A172 (cell line): ENCODE results near the gene ST8SIA5. TPM values are rescaled to one million over a fixed set of nuclear protein-coding genes. Genes with fewer than 3 reads are reported as not detected.

Experiments
- DNase-seq: peaks from one replicate; pipeline ENCODE4 v3.0.0-alpha.2; 2015; ENCODE audit warnings: low spot score
- total RNA-seq: library from RNA; depleted of rRNA; stranded (reverse); fragments of >200 nt; shearing (Covaris generic); gene quantifications from 2 replicates; pipeline ENCODE4 v1.2.3, GENCODE V29; 2014

ST8SIA5 gene
- total RNA-seq, 1 experiment from 2014 or later, result not detected

DNA sequence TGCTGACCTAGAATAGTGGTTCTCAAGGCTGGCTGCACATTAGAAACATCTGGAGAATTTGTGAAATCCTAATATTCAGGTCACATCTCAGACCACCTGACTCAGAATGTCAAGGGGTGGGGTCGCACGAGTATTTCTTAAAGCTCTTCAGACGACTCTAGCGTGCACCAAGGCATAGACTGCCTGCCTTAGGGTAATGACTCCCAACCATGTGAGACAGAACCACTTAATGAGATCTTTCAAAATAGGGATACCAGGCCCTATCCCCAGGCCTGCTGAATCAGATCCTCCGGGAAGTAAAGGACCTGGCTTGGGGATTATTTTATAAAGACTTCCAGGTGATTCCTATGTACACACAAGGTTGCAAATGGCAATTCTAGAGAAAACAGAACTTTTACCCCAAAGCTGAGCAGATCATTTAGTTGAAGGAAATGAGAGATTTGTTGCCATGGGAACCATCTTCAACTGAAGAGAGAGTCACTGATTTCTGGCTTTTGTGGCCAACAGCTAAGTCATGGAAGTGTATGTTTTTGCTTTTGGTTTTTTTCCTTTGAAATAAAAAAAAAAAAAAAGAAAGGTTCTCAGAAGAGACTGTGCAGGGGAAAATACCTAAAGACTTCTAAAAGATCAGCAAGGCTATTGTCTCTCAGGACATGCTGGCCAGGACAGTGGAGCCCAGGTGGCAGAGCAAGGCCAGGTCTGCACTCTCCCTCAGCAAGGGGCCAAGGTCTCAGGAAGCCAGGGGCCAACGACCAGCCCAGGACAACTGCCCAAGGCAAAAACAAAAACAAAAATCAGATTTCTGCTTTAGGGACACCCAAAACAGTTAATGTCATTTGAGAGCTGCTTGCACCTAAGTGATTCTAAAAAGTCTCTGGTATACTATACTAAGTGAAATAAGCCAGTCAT is 84.5 kb downstream of the ST8SIA5 start:
- no peak for DNase-seq

DNA sequence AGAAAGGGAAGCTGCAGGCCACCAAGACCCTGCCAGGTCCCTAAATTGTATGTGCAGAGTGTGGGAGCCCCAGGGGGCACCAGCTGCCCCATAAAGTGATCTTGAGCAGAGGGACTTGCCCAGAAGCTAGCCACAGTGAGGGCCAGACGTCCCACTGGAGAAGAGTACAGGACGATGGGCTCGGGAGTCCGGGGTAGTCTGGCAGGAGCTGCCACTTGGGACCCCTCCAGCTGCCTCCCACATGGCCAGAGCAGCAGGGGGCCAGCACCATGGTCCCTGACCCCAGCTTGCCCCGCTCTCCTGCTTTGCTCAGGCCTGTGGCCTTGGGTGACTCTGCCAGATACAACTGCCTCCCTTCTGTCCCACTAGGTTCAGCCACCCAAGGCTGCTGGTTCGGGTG is 88.2 kb downstream of the ST8SIA5 start:
- DNase-seq, result no peak

DNA sequence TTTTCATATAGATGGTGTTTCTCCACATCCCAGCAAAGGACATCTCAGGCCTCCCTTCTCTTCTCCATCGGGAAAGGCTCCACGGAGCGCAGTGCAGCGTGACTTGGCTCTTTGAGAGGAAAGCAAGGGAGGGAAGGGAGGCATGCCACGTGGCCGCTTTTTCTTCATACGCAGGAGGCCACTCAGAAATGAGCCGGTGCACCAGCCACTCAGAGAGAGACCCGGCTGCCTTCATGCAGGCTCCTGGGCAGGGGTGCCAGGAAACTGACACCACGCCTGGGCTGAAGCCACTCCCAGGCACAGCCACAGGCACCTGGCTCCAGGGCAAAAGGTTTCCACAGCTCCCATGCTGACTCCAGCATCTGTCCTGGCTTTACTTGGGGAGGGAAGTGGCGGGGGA is 88.7 kb downstream of the ST8SIA5 start:
- no peak for DNase-seq

DNA sequence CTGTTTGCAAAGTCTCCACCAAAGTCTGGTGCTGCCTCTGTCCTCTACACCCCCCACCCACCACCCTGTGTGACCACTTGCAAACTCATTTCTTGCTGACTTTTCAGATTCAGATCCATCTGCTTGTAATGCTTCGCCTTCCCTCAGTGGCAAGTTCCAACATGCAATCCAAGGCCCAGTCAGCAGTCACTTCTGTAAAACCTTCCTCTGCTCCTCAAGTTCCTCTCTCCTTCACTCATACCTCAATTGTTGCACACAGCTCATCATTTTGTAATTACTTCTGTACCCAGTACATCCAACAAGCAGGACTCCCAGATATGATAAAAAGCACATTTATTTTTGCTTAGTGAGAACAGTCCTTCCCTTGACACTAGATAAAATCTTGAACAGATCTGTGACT is 93.3 kb downstream of the ST8SIA5 start:
- no peak for DNase-seq

DNA sequence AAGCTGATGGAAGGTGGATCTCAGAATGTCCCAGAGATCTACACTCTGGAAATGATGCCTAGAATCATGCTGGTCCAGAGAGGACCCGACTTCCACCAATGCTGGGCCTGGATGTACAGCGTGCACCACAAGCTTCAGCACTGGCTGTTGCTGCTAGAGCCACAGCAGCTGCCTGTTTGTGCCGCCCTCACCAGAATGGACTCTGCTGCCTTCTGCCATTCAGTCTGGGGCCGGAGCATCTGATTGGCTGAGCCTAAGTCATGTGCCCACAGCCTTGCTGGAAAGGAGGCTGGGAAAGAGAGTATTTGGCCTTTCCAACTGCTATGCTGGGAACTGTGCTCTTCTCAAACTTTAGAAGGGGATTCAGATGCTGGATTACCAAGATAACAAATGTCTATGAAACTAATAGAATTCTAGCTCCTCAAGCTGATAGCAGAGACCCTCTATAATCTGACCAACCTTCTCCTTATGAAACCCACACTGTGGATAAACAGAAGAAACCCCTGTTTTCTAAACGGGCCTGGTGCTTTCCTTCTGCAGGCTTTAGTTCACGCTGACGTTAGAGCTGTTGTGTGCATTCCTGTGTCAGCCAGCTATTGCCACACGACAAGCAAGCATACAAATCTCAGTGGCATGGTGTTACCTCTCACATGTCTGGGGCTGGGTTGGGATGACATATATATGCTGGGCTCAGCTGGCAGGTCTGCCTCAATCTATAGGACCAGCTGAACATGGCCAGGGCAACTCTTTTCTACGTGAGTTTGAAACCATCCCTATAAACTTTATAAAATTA is 95.7 kb downstream of the ST8SIA5 start:
- DNase-seq, result peak; percentile 2

DNA sequence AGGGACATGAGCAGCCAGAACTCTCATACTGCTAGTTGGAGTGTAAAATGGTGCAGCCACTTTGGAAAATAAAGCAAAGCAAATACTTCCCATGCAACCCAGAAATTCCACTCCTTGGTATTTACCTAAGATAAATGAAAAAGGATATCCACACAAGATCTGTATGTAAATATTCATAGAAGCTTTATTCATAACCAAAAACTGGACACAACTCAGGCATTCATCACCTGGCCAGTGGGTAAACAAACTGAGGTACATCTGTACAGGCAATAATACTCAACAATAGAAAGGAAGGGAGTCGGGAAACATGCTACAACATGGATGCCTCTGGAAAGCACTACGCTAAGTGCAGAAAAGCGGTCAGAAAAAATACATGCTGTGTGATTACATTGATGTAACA is 97.4 kb downstream of the ST8SIA5 start:
- no peak for DNase-seq

DNA sequence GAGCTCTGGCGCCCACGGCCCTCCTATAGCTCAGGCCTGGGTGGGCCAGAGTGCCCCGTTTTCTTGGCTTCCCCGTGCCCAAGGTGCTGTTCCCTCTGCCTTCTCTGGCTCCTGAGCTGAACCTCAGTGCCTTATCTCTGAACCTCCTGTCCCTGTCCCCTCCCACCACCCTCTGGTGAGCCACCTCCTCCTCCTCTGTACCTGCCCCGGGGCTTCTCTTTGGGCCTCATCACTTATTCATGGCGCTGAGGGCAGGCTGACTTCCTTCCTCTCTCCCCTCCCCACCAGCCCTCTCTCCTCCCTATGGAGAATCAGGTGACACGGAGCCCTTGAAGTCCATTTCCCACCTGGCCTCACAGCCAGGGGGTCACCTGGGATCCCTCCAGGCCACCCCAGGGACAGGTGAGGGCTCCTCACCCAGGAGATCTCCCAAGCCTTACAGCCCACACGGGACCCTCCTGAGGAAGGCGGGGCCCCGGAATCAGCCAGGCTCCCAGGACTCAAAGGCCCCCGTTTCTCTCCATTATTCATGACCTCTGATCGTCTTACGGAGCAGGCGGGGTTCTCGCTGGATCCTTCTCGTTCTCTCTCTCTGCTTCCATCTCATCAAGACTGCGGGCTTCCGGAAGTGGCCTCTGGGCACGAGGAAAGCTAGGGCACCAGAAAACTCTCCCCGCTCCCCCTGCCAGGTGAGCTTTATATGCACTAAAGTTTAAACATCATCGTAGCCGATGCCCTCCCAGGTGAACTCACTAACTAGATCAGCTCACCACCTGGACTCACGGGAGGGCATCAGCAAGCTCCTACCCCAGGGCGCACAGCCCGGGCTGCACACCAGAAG is 99.5 kb downstream of the ST8SIA5 start, which contains the start of gene LOXHD1:
TSS of gene LOXHD1 (minus strand) at position 106 of the 841 bp plus-strand sequence. CDS start 187 bp downstream, outside the sequence.
- DNase-seq, result no peak

DNA sequence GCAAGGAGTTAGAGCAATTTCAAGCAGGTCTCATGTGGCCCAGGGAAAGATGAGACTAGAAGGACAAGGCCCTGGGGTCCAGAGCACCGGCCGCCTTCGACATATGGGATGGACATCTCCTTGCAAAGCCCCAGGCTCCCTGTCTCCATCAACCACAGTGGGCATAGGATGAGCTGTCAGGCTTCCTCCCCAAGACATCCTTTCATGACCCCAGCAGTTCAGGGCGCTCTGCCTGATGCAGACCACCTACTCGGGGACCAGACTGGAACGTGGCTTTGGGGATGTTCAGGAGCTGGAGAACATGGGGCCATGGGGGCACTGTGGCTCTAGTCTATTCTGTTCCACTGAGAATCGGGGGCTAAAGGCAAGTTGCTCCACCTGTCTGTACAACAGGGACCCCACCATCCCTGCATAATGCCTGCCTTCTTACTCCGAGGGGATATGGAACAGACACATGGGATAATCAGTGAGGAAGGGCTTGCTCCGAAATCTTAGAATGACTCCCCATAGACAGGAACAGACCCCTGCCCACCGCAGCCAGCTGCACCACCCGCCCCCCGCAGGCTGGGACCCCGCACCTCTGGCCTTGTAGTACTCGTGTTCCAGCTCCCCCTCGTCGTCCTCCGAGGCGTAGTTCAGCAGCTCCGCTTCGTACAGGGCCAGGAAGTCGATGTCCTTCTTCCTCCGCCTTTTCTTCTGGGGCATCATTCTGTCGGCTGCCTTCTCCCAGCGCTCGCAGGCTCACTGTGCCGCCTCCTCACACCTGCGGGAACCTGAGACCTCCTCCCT is 100.3 kb downstream of the ST8SIA5 start:
- no peak for DNase-seq

DNA sequence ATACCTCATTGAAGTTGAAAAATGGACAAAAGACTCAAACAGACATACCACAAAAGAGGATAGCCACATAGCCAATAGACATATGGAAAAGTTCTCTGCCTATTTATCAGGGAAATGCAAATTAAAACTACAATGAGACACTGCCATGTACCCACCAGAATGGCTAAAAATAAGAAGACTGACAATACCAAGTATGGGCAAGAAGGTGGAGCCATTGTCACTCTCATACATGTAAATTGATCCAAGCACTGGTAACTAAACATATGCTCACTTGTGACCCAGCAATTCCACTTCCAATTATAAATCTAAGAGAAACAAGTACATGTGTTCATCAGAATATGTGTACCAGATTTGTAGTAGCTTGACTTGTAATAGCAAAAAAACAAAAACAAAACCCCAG is 104.5 kb downstream of the ST8SIA5 start:
- no peak for DNase-seq

DNA sequence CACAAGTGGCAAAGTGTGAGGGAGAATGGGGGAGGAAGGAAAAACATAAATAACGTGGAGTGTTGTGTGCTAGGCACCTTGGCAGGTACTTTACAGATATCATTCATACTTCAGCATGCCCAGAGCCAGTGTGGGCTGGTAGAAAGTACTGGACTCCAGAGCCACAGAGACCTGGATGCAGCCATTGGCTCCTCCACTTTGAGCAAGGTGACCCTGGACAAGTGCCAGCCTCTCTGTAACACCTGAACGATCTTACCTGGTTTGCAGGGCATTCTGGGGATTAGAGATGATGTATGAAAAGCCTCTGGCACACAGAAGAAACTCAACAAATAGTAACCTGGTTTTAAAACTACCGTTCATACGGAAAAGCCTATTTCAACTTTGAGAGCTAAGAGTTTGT is 106.2 kb downstream of the ST8SIA5 start:
- no peak for DNase-seq

DNA sequence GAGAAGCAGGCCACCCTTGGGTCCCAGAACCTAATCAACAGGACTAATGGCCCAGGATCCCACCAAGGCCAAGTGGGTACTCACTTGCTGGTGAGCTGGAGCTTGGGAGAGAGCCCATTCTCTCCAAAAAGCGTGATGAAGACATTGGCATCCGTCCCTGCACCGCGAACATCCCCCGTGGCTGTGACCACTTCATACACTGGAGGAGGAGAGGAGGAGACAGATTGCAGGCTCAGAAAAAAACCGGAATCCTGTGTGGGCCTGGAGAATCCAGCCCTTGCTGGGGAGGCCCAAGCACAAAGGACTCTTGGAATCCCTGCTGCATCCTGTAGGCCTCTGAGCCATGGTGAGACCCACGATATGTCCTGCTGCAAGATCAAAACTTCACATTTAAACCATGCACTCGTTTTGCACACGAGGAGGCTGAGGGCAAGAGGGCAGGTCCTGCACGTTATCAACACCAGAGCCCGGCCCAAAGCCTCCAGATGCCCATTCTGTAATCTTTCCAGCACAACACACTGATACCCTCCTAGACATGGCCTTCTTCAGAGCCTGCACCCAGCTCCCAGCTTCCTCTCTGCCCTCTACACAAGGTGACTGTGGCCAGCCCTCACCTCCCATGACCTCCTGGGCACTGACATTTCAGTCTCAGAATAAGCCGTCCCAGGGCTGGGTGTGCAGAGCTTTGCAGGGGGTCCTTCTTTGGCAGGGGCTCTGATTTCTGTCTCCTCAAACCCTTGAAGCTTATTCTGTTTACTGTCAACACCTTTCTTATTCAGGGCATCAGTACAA is 107.6 kb downstream of the ST8SIA5 start:
- DNase-seq, result no peak

DNA sequence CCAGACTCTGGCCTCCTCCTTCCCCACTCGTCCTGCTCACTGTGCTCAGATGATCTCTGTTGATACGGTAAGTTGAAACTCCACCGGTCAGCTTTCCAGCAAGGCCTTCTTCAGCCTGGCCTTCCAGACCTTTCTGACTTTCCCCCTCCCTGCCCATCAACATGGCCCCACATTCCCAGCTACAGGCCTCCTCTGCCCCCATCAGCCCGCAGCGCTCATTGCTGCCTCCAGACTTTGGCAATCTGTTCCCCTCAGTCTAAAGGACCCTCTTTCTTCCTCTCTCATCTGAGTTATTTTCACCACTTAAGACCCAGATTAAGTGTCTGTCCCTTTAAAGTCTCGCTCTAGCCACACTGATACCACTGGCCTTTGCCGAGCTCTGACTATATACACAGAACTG is 110.4 kb downstream of the ST8SIA5 start:
- no peak for DNase-seq

DNA sequence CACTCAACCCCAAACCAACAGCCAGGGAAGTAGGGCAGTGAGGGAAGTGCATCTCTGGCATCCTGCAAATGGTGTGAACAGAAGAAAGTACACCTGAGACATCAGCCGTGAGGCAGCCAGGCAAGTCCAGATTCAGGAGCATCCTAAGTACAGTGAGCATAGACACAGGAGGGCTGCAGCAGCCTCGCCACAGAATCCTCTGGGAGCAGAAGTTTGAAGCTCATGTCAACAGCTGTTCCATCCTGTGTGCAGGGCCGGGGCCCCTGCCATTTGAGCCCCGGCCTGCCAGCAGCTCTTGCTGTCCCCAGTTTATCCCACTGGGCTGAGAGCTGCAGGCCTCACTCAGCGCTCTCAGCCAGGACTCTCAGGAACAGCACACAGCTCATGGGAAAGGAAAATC is 114.3 kb downstream of the ST8SIA5 start:
- DNase-seq, result no peak

DNA sequence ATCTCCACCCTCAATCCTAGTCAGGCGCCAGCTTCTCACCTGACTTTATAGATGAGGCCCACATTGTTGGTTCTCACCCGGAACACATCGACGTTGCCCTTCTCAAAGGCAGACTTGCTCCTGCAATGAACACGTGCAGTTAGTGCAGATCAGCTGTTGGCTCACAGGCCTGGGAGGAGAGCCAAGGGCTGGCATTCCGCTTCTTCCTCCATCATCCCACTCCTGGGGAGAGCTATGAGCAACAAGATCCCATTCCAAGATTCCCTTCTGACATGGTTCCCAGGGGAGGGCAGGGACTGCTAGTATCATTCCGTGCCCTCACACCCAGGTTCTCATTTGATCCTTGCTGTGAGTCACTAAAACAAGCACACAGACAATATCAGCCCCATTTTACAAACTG is 114.9 kb downstream of the ST8SIA5 start:
- peak; percentile 8 for DNase-seq

DNA sequence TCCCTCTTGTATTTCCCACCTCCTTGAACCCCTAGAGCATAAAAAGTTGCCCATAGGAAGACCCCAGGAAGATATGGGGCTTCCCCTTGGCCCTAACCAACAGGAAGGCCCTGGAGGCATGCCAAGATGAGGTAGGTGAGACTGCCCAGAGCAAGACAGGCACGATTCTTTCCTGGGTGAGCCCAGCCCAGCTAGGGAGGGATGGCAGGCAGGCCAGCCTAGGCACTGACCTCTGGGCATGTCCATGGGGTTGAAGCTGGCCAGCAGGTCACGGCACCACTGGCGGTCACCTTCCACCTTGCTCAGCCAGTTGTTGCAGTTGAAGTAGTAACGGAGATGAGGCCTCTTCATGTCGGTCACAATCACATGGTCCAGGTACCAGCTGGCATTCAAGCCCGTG is 117.5 kb downstream of the ST8SIA5 start:
- no peak for DNase-seq

DNA sequence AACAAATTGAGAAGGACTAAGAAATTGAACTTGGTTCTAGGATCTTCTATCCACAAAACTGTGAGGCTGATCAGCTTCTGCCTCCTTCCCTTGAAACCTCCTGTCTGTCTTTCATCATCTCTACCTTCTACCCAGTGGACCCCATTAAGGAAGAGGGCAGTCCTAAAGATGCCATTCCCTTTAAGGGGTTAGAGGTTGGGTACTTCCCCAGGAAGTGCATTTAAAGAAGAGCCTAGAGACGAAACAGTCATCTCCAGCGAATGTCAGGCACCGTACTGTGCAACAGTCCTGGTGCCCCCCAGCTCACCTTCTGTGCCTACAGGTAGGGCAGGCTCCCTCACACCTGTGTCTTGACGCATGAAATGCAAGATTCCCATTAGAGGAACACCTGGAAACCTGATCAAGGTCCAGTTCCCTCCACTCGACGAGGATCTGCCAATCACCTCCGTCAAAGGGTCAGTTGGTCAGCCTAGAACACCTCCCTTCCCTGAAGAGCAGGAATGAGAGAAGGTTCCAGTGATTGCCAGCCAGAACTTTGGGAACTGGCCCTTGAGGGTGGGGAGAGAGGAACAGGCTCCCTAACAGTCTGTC is 120.7 kb downstream of the ST8SIA5 start:
- DNase-seq, result no peak

DNA sequence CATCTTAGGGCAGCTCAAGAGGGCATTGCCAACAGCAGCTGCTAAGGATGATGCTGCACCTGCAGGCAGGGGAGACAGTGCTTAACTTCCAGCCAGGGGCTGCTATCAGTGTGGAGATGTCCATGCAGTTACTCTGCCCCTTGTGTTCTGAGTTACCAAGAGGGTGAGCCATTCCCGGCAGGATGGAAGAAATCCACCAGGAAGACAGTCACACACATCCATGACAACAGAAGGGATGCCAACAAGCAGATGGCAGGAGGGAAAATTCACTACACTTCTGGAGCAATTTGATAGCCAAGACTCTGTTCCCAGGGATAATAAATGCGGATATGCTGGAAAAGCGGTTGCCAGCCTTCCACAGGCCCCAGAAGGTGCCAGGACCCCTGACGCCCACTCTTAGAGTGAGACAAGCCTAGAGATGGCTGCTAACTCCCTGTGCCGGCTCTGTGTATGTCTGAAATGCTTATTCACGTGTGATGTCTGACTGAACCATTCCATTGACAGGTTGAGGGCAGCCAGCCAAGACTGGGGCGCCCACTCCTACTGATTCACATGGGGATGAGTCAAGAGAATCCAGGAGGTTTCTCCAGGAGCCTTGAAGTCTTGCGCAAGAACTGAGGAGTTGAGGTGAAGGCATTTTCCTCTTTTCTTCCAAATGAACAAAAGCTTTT is 124.3 kb downstream of the ST8SIA5 start:
- DNase-seq, result peak; percentile 24

DNA sequence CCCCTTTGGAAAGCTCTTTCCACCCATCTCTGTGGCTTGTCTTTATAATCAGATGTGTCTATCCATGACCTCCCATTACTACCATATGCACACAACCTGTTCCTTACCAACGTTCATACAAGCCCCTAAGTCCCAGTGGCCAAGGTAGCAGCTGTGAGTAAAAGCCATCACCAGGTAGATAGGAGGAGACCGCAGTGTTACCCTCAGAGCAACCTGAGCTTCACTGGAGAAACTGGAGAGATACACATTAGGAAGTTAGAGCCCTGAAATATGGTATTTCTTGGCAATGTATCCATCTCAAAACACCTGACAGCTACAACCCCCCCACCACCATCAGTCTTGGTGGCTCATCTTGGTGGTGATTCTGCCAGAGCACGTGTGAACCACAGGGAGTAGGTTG is 125.9 kb downstream of the ST8SIA5 start:
- DNase-seq, result no peak

DNA sequence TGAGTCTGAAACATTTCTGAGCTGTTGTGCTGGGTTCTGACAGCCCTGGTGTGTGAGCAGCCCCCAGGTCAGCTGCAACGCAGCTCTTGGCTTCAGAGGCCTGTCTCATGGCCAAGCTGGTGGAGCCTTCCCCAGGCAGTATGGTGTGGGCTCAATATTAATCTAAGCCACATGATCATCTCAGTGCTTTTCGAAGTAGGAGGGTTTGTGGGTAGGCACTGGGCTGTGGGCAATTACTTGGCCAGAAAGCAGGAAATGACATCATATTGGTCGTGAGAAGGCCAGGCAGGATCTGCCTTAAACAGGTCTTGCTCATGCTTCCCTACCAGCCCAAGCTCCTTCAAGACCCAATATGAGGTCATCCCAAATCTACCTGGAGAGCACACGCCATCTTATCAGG is 126.7 kb downstream of the ST8SIA5 start:
- peak; percentile 19 for DNase-seq
